GM21619 (cell line): Measurements from ENCODE around the gene DZANK1.
"Not testable (repeated sequence)": the region's sequence is repeated elsewhere in the genome, so short reads cannot be mapped to it uniquely, and the experiment has no call there.

ENCODE experiments used
- ATAC-seq: cut with Tn5 transposase; IDR thresholded peaks from one replicate; pipeline ENCODE4 v1.9.1; 2021; ENCODE audit not compliant: unreplicated experiment

Gene DZANK1

GRCh38 chr20:18466894-18467730 is at the start of gene DZANK1, which contains the start of gene POLR3F:
Gene DZANK1, minus strand, starts transcription at chr20:18467030. Its CDS starts 1,672 bp downstream, at chr20:18465358.
Gene POLR3F, plus strand, starts transcription at chr20:18467390. Its CDS starts 117 bp downstream, at chr20:18467507.
- peak; percentile 92 for ATAC-seq

GRCh38 chr20:18515973-18516372 is 49.1 kb upstream of the DZANK1 start:
- ATAC-seq: no peak

GRCh38 chr20:18514127-18514526 is 47.3 kb upstream of the DZANK1 start:
- ATAC-seq: no peak

- ATAC-seq: no peak
Observed at GRCh38 chr20:18513208-18513607, 46.4 kb upstream of the DZANK1 start.

GRCh38 chr20:18511571-18511970 is 44.7 kb upstream of the DZANK1 start:
- ATAC-seq: no peak

- peak; percentile 95 for ATAC-seq
Observed at GRCh38 chr20:18507218-18508191, 40.7 kb upstream of the DZANK1 start, which contains the start of gene SEC23B. Gene SEC23B, plus strand, starts transcription at chr20:18507940. Its CDS starts 2,896 bp downstream, at chr20:18510836.

- ATAC-seq: no peak
Observed at GRCh38 chr20:18506744-18507143, 39.9 kb upstream of the DZANK1 start.

- ATAC-seq: no peak
Observed at GRCh38 chr20:18504479-18505060, 37.7 kb upstream of the DZANK1 start.

- ATAC-seq: not testable (repeated sequence)
Observed at GRCh38 chr20:18501672-18502071, 34.8 kb upstream of the DZANK1 start.

- no peak for ATAC-seq
Observed at GRCh38 chr20:18497603-18498002, 30.8 kb upstream of the DZANK1 start.

- peak; percentile 99 for ATAC-seq
Observed at GRCh38 chr20:18496740-18497592, 30.1 kb upstream of the DZANK1 start, which contains the start of gene RBBP9. Gene RBBP9, minus strand, starts transcription at chr20:18497225. Its CDS starts 58 bp downstream, at chr20:18497167.

GRCh38 chr20:18496042-18496441 is 29.2 kb upstream of the DZANK1 start:
- no peak for ATAC-seq

- no peak for ATAC-seq
Observed at GRCh38 chr20:18488301-18488700, 21.5 kb upstream of the DZANK1 start.

GRCh38 chr20:18481596-18481995 is 14.8 kb upstream of the DZANK1 start:
- ATAC-seq: no peak

- no peak for ATAC-seq
Observed at GRCh38 chr20:18477821-18478220, 11.0 kb upstream of the DZANK1 start.

- ATAC-seq: no peak
Observed at GRCh38 chr20:18477218-18477617, 10.4 kb upstream of the DZANK1 start.

GRCh38 chr20:18466574-18466893 is 296 bp downstream of the DZANK1 start:
- ATAC-seq: peak; percentile 23

- peak; percentile 33 for ATAC-seq
Observed at GRCh38 chr20:18465536-18466200, 1.2 kb downstream of the DZANK1 start.

- no peak for ATAC-seq
Observed at GRCh38 chr20:18456600-18456999, 10.2 kb downstream of the DZANK1 start.

GRCh38 chr20:18443886-18444285 is 22.9 kb downstream of the DZANK1 start:
- no peak for ATAC-seq
